GM10248 (cell line): ENCODE data around the gene FRMD3.

Source experiments
- CTCF ChIA-PET: fragments of 300-600 bp; sonication (Branson Sonifier 250); formaldehyde crosslinking; extraction: SDS; loops from one replicate; lab custom pipeline; 2021; ENCODE audit warnings: antibody characterized with exemption; lab: Yijun Ruan, JAX
- POLR2A ChIA-PET: fragments of 350-650 bp; sonication (Branson Sonifier 250); formaldehyde crosslinking; extraction: SDS; loops from one replicate; lab custom pipeline; 2020; ENCODE audit warnings: antibody characterized with exemption; lab: Yijun Ruan, JAX
- DNase-seq: peaks from one replicate; pipeline ENCODE4 v3.0.0; 2012; ENCODE audit errors: extremely low spot score
- TF ChIP-seq, protein P1 (sequence below): IDR thresholded peaks from 2 replicates; pipeline ENCODE4 v1.5.1; 2012; ENCODE audit warnings: mild to moderate bottlenecking, low read depth; ENCODE audit errors: extremely low read depth, missing control alignments, control extremely low read depth

Gene FRMD3

DNA sequence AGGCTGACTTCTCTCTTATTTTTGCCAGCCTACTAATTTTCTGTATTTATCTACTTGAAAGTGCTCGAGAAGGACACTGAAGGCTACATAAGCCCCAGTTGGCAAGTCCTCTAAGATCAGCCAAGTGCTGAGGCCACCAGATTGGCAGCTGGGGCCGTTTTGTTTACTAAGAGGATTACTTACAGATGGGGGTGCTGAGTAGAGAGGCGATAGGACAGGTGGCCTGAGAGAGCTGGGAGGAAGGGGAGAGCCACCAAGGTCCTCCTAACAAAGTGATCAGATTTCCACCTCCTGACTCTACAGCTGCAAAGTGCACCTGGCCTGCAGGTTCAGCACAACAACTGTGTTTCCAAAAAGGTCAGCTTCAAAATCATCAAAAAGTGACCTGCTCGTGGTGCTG lies 32.9 kb downstream of the FRMD3 start:
- POLR2A ChIA-PET, result no interaction called here
- CTCF ChIA-PET, result interaction anchor here (1.7 to 2.3 kb wide), 3 partner anchors 8 to 171 kb away, joined by 4 to 12 read pairs (median 11); no protein-coding TSS in a partner anchor
- DNase-seq, result no peak
- TF ChIP-seq, protein P1, sequence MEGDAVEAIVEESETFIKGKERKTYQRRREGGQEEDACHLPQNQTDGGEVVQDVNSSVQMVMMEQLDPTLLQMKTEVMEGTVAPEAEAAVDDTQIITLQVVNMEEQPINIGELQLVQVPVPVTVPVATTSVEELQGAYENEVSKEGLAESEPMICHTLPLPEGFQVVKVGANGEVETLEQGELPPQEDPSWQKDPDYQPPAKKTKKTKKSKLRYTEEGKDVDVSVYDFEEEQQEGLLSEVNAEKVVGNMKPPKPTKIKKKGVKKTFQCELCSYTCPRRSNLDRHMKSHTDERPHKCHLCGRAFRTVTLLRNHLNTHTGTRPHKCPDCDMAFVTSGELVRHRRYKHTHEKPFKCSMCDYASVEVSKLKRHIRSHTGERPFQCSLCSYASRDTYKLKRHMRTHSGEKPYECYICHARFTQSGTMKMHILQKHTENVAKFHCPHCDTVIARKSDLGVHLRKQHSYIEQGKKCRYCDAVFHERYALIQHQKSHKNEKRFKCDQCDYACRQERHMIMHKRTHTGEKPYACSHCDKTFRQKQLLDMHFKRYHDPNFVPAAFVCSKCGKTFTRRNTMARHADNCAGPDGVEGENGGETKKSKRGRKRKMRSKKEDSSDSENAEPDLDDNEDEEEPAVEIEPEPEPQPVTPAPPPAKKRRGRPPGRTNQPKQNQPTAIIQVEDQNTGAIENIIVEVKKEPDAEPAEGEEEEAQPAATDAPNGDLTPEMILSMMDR, result no peak

GRCh38 chr9:83503866-83504265 lies 34.3 kb downstream of the FRMD3 start:
- POLR2A ChIA-PET, result no interaction called here
- CTCF ChIA-PET, result interaction anchor here (1.6 to 1.7 kb wide), 2 partner anchors 40 to 170 kb away, joined by 4 to 7 read pairs; no protein-coding TSS in a partner anchor

GRCh38 chr9:83501565-83501964 lies 36.6 kb downstream of the FRMD3 start:
- TF ChIP-seq, protein P1, result no peak
- DNase-seq, result no peak
- POLR2A ChIA-PET, result no interaction called here
- CTCF ChIA-PET, result interaction anchor here (1.0 kb wide), 1 partner anchor 73 kb away, joined by 4 read pairs; no protein-coding TSS in a partner anchor

More at GRCh38 chr9:83503866-83504265, 34.3 kb downstream of the FRMD3 start:
- TF ChIP-seq, protein P1, result no peak
- DNase-seq, result no peak

GRCh38 chr9:83497441-83497840 lies 40.8 kb downstream of the FRMD3 start:
- ChIA-PET POLR2A (no interaction called here), CTCF (interaction anchor here (1.3 to 2.3 kb wide), 4 partner anchors 8 to 163 kb away, joined by 3 to 12 read pairs (median 4); no protein-coding TSS in a partner anchor)
- TF ChIP-seq, protein P1, result no peak
- no peak for DNase-seq

DNA sequence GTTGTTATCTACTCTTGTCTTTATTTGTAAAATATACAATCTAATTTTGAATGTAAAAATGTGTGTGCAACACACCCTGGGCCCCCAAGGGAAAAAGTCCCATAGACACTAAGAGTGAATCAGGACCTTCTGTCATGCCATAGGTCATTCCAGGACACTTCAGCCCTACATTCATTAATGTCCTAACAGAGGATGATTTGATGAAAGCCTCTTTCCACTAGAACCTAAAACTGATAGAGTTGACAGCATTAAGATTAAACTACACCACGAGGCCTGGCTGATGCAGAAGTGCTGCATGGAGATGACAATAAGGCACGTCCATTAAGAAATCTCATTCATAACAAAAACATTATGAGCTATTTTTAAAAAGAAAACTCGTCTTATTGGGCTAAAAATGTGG lies 46.2 kb downstream of the FRMD3 start:
- ChIA-PET POLR2A (no interaction called here), CTCF (interaction anchor here (1.4 kb wide), 1 partner anchor 52 kb away, joined by 5 read pairs; no protein-coding TSS in a partner anchor)
- TF ChIP-seq, protein P1, result no peak
- DNase-seq, result no peak

- ChIA-PET CTCF (no interaction called here), POLR2A (no interaction called here)
- TF ChIP-seq, protein P1, result no peak
- no peak for DNase-seq
Measured at GRCh38 chr9:83491413-83491812, 46.8 kb downstream of the FRMD3 start.
